HepG2 (cell line): ENCODE results near the gene STEAP1B. TPM values are rescaled to one million over a fixed set of nuclear protein-coding genes. Genes with fewer than 3 reads are reported as not detected.
A peak's percentile ranks its signal among the peaks of the same experiment; 100 is the strongest.

ENCODE experiments used
- ATF1 ChIP-seq: IDR thresholded peaks from 2 replicates; pipeline ENCODE4 v1.6.1; 2016; ENCODE audit warnings: mild to moderate bottlenecking, control low read depth
- ELF4 ChIP-seq: sonication (generic); formaldehyde crosslinking; IDR thresholded peaks from 2 replicates; pipeline ENCODE4 v1.5.0; 2020; ENCODE audit warnings: missing genetic modification reagents, mild to moderate bottlenecking, moderate library complexity, borderline replicate concordance
- FUBP1 ChIP-seq: sonication (generic); formaldehyde crosslinking; IDR thresholded peaks from 2 replicates; pipeline ENCODE4 v1.5.1; 2020; ENCODE audit warnings: missing genetic modification reagents, mild to moderate bottlenecking, borderline replicate concordance
- ISX ChIP-seq: sonication (generic); formaldehyde crosslinking; conservative IDR thresholded peaks from 2 replicates; pipeline ENCODE4 v1.5.0; 2020; ENCODE audit warnings: missing genetic modification reagents
- KMT2B ChIP-seq: IDR thresholded peaks from 2 replicates; pipeline ENCODE4 v1.6.1; 2016; ENCODE audit warnings: missing genetic modification reagents, missing compliant biosample characterization
- MED13 ChIP-seq: sonication (generic); formaldehyde crosslinking; IDR thresholded peaks from 2 replicates; pipeline ENCODE4 v1.5.0; 2020; ENCODE audit warnings: missing genetic modification reagents
- MXD1 ChIP-seq: sonication (generic); formaldehyde crosslinking; IDR thresholded peaks from 2 replicates; pipeline ENCODE4 v1.4.0; 2020; ENCODE audit warnings: mild to moderate bottlenecking, missing genetic modification reagents
- POGK ChIP-seq: sonication (generic); formaldehyde crosslinking; conservative IDR thresholded peaks from 2 replicates; pipeline ENCODE4 v1.8.0; 2022; ENCODE audit warnings: mild to moderate bottlenecking, moderate library complexity, missing genetic modification reagents
- SMAD1 ChIP-seq: sonication (generic); formaldehyde crosslinking; IDR thresholded peaks from 2 replicates; pipeline ENCODE4 v1.4.0; 2020; ENCODE audit warnings: missing genetic modification reagents, low read depth, mild to moderate bottlenecking, borderline replicate concordance
- SMC3 ChIP-seq: IDR thresholded peaks from 2 replicates; pipeline ENCODE4 v1.6.1; 2011; ENCODE audit warnings: low read length, improper control_type of control experiment
- SP140L ChIP-seq: sonication (generic); formaldehyde crosslinking; IDR thresholded peaks from 2 replicates; pipeline ENCODE4 v1.4.0; 2020; ENCODE audit warnings: missing genetic modification reagents, borderline replicate concordance
- SRSF1 ChIP-seq: fragments of 200-400 bp; formaldehyde crosslinking; optimal IDR thresholded peaks from 2 replicates; pipeline ENCODE3; 2017; ENCODE audit warnings: mild to moderate bottlenecking, low read depth, low read length, moderate library complexity
- ZBTB1 ChIP-seq: sonication (generic); formaldehyde crosslinking; IDR thresholded peaks from 2 replicates; pipeline ENCODE4 v1.4.0; 2020; ENCODE audit warnings: missing genetic modification reagents, borderline replicate concordance
- ZBTB40 ChIP-seq, 2 experiments: fragments of 450-650 bp in 1 of 2; sonication (generic) in 1 of 2; formaldehyde crosslinking in 1 of 2; IDR thresholded peaks; 2 replicates each; pipeline versions ENCODE4 v1.6.1 to v1.8.0; 2016 to 2022; ENCODE audit warnings: antibody characterized with exemption in 1 of 2, mild to moderate bottlenecking in 1 of 2, missing genetic modification reagents in 1 of 2
- ZEB1 ChIP-seq: IDR thresholded peaks from 2 replicates; pipeline ENCODE4 v1.6.1; 2012; ENCODE audit warnings: mild to moderate bottlenecking, low read depth, inconsistent platforms; ENCODE audit not compliant: insufficient replicate concordance
- polyA plus RNA-seq, 8 experiments: library from polyadenylated mRNA; depleted of rRNA in 3 of 8; stranded (reverse) in 7 of 8; unstranded in 1 of 8; fragments of >200 nt; fragmentation: Illumina TruSeq in 4 of 8; extraction: Trizol in 4 of 8; gene quantifications; 2 replicates each; pipeline versions ENCODE4 v1.2.1 to v1.2.3, GENCODE V29; 2011 to 2016; ENCODE audit warnings: low read depth in 4 of 8, missing spikeins in 1 of 8, mixed read lengths in 1 of 8; ENCODE audit not compliant: insufficient read depth in 1 of 8
- total RNA-seq, 5 experiments: library from RNA; depleted of rRNA; stranded (reverse); fragments of >200 nt; fragmentation: Illumina TruSeq; extraction: Trizol; gene quantifications; 2 replicates each; pipeline ENCODE4 v1.2.3, GENCODE V29; 2016; ENCODE audit warnings: low read depth in 1 of 5

The STEAP1B gene
- total and polyA plus RNA-seq, 2 of the 13 experiments (the other 11 are each of a cell fraction or from before 2014, with no cell fraction given), result not detected

- TF ChIP-seq ZBTB1 (no peak), POGK (CRISPR knock-in tag) (no peak; the same call in 1 of the 2 replicates), SRSF1 (no peak), MED13 (CRISPR knock-in tag) (peak; percentile 59; the same call in 1 of the 2 replicates), ZBTB40 (IDR thresholded peaks at IDR 0.05) (no peak), ZBTB40 (CRISPR knock-in tag; IDR thresholded peaks at IDR 0.05) (peak; percentile 41; the same call in 1 of the 2 replicates), SMC3 (peak; percentile 5; the same call in 1 of the 2 replicates), ELF4 (CRISPR knock-in tag) (no peak), FUBP1 (CRISPR knock-in tag) (no peak), SP140L (CRISPR knock-in tag) (no peak), MXD1 (CRISPR knock-in tag) (no peak), KMT2B (CRISPR knock-in tag) (no peak), ISX (CRISPR knock-in tag) (no peak), SMAD1 (CRISPR knock-in tag) (0 out of 2 replicates have a peak, but pooled peaks have one; percentile 61), ZEB1 (peak; percentile 91), ATF1 (CRISPR knock-in tag) (peak; percentile 74)
Observed at GRCh38 chr7:22442187-22442881, 57.7 kb downstream of the STEAP1B start (continued).
